GM12878 (cell line): ENCODE results near the gene LTBP2. TPM values are rescaled to one million over a fixed set of nuclear protein-coding genes. Genes with fewer than 3 reads are reported as not detected.

Experiments
- ATAC-seq: fragments of 200-7000 bp; cut with Tn5 transposase; 3 replicates; pipeline ENCODE4 v1.9.1; 2020; ENCODE audit warnings: mild to moderate bottlenecking, moderate library complexity
- BruUV-seq: library from RNA; stranded (reverse); fragments of 400-500 nt; replicated peaks from 2 replicates; lab custom pipeline; 2021; lab: Mats Ljungman, UMichigan
- CTCF ChIA-PET: fragments of 300-600 bp; sonication (Branson Sonifier 250); formaldehyde crosslinking; extraction: SDS; loops from one replicate; lab custom pipeline; 2021; ENCODE audit warnings: inconsistent platforms; lab: Yijun Ruan, JAX
- POLR2A ChIA-PET: fragments of 350-600 bp; formaldehyde crosslinking; extraction: SDS; loops from one replicate; lab custom pipeline; 2021; ENCODE audit warnings: inconsistent platforms; lab: Charles Lee
- RAD21 ChIA-PET: fragments of 300-600 bp; sonication (Branson Sonifier 250); formaldehyde crosslinking; loops from one replicate; lab custom pipeline; 2023; ENCODE audit warnings: antibody characterized with exemption; ENCODE audit not compliant: unreplicated experiment; lab: Charles Lee
- SMC1A ChIA-PET: fragments of 300-600 bp; sonication (Branson Sonifier 250); formaldehyde crosslinking; loops from one replicate; lab custom pipeline; 2023; ENCODE audit not compliant: unreplicated experiment, uncharacterized antibody; lab: Charles Lee
- DNase-seq: peaks from one replicate; pipeline ENCODE4 v3.0.0-alpha.2; 2011; ENCODE audit warnings: low read depth, low spot score
- FAIRE-seq: peaks from 3 replicates; lab custom pipeline; 2011; peaks lifted over from hg19 to GRCh38; lab: Jason Lieb, UNC
- H2AFZ ChIP-seq: 2 replicates; pipeline ENCODE4 v1.6.0; 2011; ENCODE audit warnings: low read depth, low read length, control low read depth; ENCODE audit not compliant: control insufficient read depth
- H3K27ac ChIP-seq: 2 replicates; pipeline ENCODE4 v1.5.1; 2011; ENCODE audit warnings: control low read depth; ENCODE audit not compliant: control insufficient read depth, insufficient read depth
- H3K27me3 ChIP-seq, 2 experiments: replicated peaks in 1 of 2; 2 replicates each; pipeline versions ENCODE4 v1.6.0 to v1.6.1; 2011; ENCODE audit warnings: low read length in 1 of 2; ENCODE audit not compliant: control insufficient read depth in 2 of 2, insufficient read depth in 2 of 2
- H3K36me3 ChIP-seq, 2 experiments: 2 replicates each; pipeline ENCODE4 v1.5.1; 2011; ENCODE audit warnings: low read length in 1 of 2; ENCODE audit not compliant: control insufficient read depth in 2 of 2, insufficient read depth in 2 of 2
- H3K4me1 ChIP-seq: 2 replicates; pipeline ENCODE4 v1.6.1; 2011; ENCODE audit warnings: mild to moderate bottlenecking, low read length, moderate library complexity, mixed read lengths; ENCODE audit not compliant: control insufficient read depth, insufficient read depth
- H3K4me2 ChIP-seq: 2 replicates; pipeline ENCODE4 v1.6.0; 2011; ENCODE audit warnings: control low read depth; ENCODE audit not compliant: control insufficient read depth, insufficient read depth
- H3K4me3 ChIP-seq: fragments of 200-600 bp; sonication (generic); 2 replicates; pipeline ENCODE4 v1.5.1; 2016
- H3K79me2 ChIP-seq: 2 replicates; pipeline ENCODE4 v1.6.0; 2011; ENCODE audit warnings: low read length; ENCODE audit not compliant: control insufficient read depth, insufficient read depth
- H3K9ac ChIP-seq: 2 replicates; pipeline ENCODE4 v1.8.0; 2011; ENCODE audit warnings: low read length, control low read depth, mixed read lengths; ENCODE audit not compliant: control insufficient read depth, insufficient read depth
- H3K9me3 ChIP-seq: replicated peaks from 3 replicates; pipeline ENCODE4 v1.5.1; 2011; ENCODE audit warnings: mild to moderate bottlenecking, low read length; ENCODE audit not compliant: control insufficient read depth, insufficient read depth
- H4K20me1 ChIP-seq: 2 replicates; pipeline ENCODE4 v1.6.0; 2011; ENCODE audit not compliant: control insufficient read depth, insufficient read depth
- ATF7 ChIP-seq: fragments of 450-650 bp; IDR thresholded peaks from 2 replicates; pipeline ENCODE4 v1.6.1; 2016; ENCODE audit warnings: low read depth, mild to moderate bottlenecking
- BHLHE40 ChIP-seq, 2 experiments: fragments of 450-650 bp in 1 of 2; IDR thresholded peaks; 2 replicates each; pipeline ENCODE4 v1.6.1; 2011 to 2017; ENCODE audit warnings: low read depth in 2 of 2, borderline replicate concordance in 1 of 2, improper control_type of control experiment in 1 of 2, low read length in 1 of 2, mild to moderate bottlenecking in 1 of 2
- BMI1 ChIP-seq: fragments of 450-650 bp; IDR thresholded peaks from 2 replicates; pipeline ENCODE4 v1.6.1; 2016; ENCODE audit warnings: mild to moderate bottlenecking, moderate library complexity, borderline replicate concordance
- CBFB ChIP-seq: IDR thresholded peaks from 2 replicates; pipeline ENCODE4 v1.6.1; 2016; ENCODE audit warnings: antibody characterized with exemption, low read depth
- EED ChIP-seq: sonication (generic); IDR thresholded peaks from 2 replicates; pipeline ENCODE4 v1.6.1; 2016; ENCODE audit warnings: antibody characterized with exemption, low read depth
- GATAD2B ChIP-seq: fragments of 450-650 bp; conservative IDR thresholded peaks from 2 replicates; pipeline ENCODE4 v1.6.1; 2017; ENCODE audit warnings: low read depth, mild to moderate bottlenecking, moderate library complexity
- HDAC2 ChIP-seq: fragments of 200-600 bp; sonication (generic); IDR thresholded peaks from 2 replicates; pipeline ENCODE4 v1.6.1; 2017
- IKZF1 ChIP-seq: fragments of 450-650 bp; conservative IDR thresholded peaks from 2 replicates; pipeline ENCODE4 v1.6.1; 2017; ENCODE audit warnings: antibody characterized with exemption, mild to moderate bottlenecking
- KLF5 ChIP-seq: fragments of 450-650 bp; IDR thresholded peaks from 2 replicates; pipeline ENCODE4 v1.6.1; 2014; ENCODE audit warnings: mild to moderate bottlenecking; ENCODE audit not compliant: partially characterized antibody
- MXI1 ChIP-seq: fragments of 150-350 bp; IDR thresholded peaks from 2 replicates; pipeline ENCODE4 v1.6.1; 2011; ENCODE audit warnings: low read depth, mild to moderate bottlenecking, inconsistent platforms, low read length, improper control_type of control experiment
- NBN ChIP-seq: fragments of 450-650 bp; IDR thresholded peaks from 2 replicates; pipeline ENCODE4 v1.6.1; 2016
- RCOR1 ChIP-seq: conservative IDR thresholded peaks from 2 replicates; pipeline ENCODE4 v1.6.1; 2012; ENCODE audit warnings: low read depth, low read length, improper control_type of control experiment
- SMARCA5 ChIP-seq: fragments of 450-650 bp; IDR thresholded peaks from 2 replicates; pipeline ENCODE4 v1.6.1; 2017; ENCODE audit warnings: mild to moderate bottlenecking
- SREBF1 ChIP-seq: IDR thresholded peaks from 2 replicates; pipeline ENCODE4 v1.6.1; 2012; ENCODE audit warnings: mild to moderate bottlenecking, low read length
- SUZ12 ChIP-seq: fragments of 200-600 bp; sonication (generic); IDR thresholded peaks from one replicate; pipeline ENCODE4 v1.6.1; 2018; ENCODE audit warnings: antibody characterized with exemption, mild to moderate bottlenecking; ENCODE audit not compliant: unreplicated experiment
- TBL1XR1 ChIP-seq: IDR thresholded peaks from 2 replicates; pipeline ENCODE4 v1.6.1; 2012; ENCODE audit warnings: low read depth, low read length, improper control_type of control experiment
- YY1 ChIP-seq: IDR thresholded peaks from 2 replicates; pipeline ENCODE4 v1.6.1; 2011; ENCODE audit warnings: low read depth, mild to moderate bottlenecking, low read length
- ZBED1 ChIP-seq: IDR thresholded peaks from 2 replicates; pipeline ENCODE4 v1.6.1; 2016; ENCODE audit warnings: borderline replicate concordance
- WGBS: methylation state at CpG from one replicate; pipeline ENCODE4 v1.1.6; 2016; ENCODE audit warnings: low lambda C conversion rate; ENCODE audit not compliant: insufficient replicate concordance, insufficient coverage; ENCODE audit errors: missing lambda C conversion rate; 5-methylcytosine and 5-hydroxymethylcytosine counted together
- in situ Hi-C: fragments of 300-500 bp; cut with MboI; formaldehyde crosslinking; loops from 9 replicates; pipeline ENCODE4 v1.14.3; 2018; ENCODE audit warnings: mixed read lengths
- intact Hi-C: fragments of 100-400 bp; cut with micrococcal nuclease; formaldehyde crosslinking; loops from one replicate; pipeline ENCODE4 v1.14.2; 2022; ENCODE audit not compliant: unreplicated experiment
- polyA plus RNA-seq, 11 experiments: library from polyadenylated mRNA; depleted of rRNA in 4 of 11; unstranded in 6 of 11; stranded (reverse) in 5 of 11; fragments of >200 nt; fragmentation: Nextera tagmentation in 4 of 11; fragmentation: Illumina TruSeq in 1 of 11; extraction: Ambion mirVana in 4 of 11; extraction: Trizol in 1 of 11; gene quantifications; 1 replicate in 1 of 11; 2 replicates in 10 of 11; pipeline versions ENCODE4 v1.2.1 to v1.2.3, GENCODE V29; 2011 to 2016; ENCODE audit warnings: inconsistent platforms in 2 of 11, missing spikeins in 2 of 11, low read depth in 1 of 11
- total RNA-seq, 4 experiments: library from RNA; depleted of rRNA in 3 of 4; stranded (reverse); fragments of >200 nt in 3 of 4; fragmentation: Illumina TruSeq in 1 of 4; extraction: Trizol in 1 of 4; gene quantifications; 2 replicates each; pipeline versions ENCODE4 v1.2.1 to v1.2.3, GENCODE V29; 2013 to 2021
- TF ChIP-seq, protein P1 (sequence below): IDR thresholded peaks from 2 replicates; pipeline ENCODE4 v1.6.1; 2011; ENCODE audit warnings: borderline replicate concordance, low read depth, mild to moderate bottlenecking, moderate library complexity, low read length; ENCODE audit not compliant: insufficient read depth, poor library complexity, severe bottlenecking

LTBP2 gene
- total and polyA plus RNA-seq, 10 of the 15 experiments (the other 5 are each of a cell fraction or from before 2014, with no cell fraction given), result 0.03 to 0.23 (median 0.06) TPM; not detected in 1

DNA sequence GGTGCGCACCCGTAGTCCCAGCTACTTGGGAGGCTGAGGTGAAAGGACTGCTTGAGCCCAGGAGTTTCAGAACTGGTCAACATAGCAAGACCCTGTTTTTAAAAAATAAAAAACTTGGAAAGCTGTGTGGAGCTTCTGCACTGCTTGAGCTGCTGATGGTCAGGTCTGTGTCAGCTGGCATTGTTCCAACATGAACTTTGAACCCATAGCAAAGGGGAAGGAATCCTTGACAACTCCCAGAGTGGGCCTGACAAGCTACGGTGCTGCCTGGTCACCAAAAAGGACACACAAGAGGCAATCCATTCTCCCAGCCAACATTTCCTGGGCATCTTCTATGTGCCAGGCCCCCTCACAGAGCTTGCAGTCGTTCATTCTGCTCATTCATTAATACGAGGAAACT, 16.4 kb upstream of the LTBP2 start:
- Histone ChIP-seq H3K9me3 (no peaks in the 10 kb centered on the region), H3K4me1 (no peaks in the 10 kb centered on the region), H3K27me3 (no peaks in the 10 kb centered on the region), H3K79me2 (no peaks in the 10 kb centered on the region), H3K36me3 (no peaks in the 10 kb centered on the region), H2AFZ (no peak overlapping the region), H3K4me3 (no peak overlapping the region), H3K27ac (no peak overlapping the region), H4K20me1 (no peaks in the 10 kb centered on the region), H3K4me2 (no peak overlapping the region), H3K9ac (no peak overlapping the region)
- intact Hi-C loops (no loop called here), in situ Hi-C loops (no loop called here)
- TF ChIP-seq TBL1XR1 (no peak), BMI1 (no peak), NBN (no peak), BHLHE40 (IDR thresholded peaks at IDR 0.05; ENCODE audit: borderline replicate concordance in 1 of 2, low read depth in 2 of 2, low read length in 1 of 2) (no peak), YY1 (no peak), CBFB (no peak), SMARCA5 (no peak), HDAC2 (no peak), EED (no peak), ATF7 (no peak), ZBED1 (no peak), MXI1 (no peak), SREBF1 (no peak), SUZ12 (no peak), GATAD2B (no peak), KLF5 (no peak), RCOR1 (no peak), IKZF1 (no peak)
- TF ChIP-seq, protein P1, sequence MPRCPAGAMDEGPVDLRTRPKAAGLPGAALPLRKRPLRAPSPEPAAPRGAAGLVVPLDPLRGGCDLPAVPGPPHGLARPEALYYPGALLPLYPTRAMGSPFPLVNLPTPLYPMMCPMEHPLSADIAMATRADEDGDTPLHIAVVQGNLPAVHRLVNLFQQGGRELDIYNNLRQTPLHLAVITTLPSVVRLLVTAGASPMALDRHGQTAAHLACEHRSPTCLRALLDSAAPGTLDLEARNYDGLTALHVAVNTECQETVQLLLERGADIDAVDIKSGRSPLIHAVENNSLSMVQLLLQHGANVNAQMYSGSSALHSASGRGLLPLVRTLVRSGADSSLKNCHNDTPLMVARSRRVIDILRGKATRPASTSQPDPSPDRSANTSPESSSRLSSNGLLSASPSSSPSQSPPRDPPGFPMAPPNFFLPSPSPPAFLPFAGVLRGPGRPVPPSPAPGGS, result no peak
- no peak for DNase-seq
- ChIA-PET CTCF (interaction anchor here (0.8 to 1.8 kb wide), 5 partner anchors 9 to 38 kb away, joined by 3 to 12 read pairs (median 3); no protein-coding TSS in a partner anchor), RAD21 (no interaction called here), SMC1A (interaction anchor here (1.1 to 1.8 kb wide), 4 partner anchors 9 to 65 kb away, joined by 3 to 6 read pairs (median 4); no protein-coding TSS in a partner anchor), POLR2A (no interaction called here)
- FAIRE-seq, result no peak
- ATAC-seq, result no peak
- no TSS peak for BruUV-seq
- WGBS, result 68% methylated on average over 5 of the region's 5 CpGs
